Measurements from ENCODE around the gene PLA2G4E.

DNA sequence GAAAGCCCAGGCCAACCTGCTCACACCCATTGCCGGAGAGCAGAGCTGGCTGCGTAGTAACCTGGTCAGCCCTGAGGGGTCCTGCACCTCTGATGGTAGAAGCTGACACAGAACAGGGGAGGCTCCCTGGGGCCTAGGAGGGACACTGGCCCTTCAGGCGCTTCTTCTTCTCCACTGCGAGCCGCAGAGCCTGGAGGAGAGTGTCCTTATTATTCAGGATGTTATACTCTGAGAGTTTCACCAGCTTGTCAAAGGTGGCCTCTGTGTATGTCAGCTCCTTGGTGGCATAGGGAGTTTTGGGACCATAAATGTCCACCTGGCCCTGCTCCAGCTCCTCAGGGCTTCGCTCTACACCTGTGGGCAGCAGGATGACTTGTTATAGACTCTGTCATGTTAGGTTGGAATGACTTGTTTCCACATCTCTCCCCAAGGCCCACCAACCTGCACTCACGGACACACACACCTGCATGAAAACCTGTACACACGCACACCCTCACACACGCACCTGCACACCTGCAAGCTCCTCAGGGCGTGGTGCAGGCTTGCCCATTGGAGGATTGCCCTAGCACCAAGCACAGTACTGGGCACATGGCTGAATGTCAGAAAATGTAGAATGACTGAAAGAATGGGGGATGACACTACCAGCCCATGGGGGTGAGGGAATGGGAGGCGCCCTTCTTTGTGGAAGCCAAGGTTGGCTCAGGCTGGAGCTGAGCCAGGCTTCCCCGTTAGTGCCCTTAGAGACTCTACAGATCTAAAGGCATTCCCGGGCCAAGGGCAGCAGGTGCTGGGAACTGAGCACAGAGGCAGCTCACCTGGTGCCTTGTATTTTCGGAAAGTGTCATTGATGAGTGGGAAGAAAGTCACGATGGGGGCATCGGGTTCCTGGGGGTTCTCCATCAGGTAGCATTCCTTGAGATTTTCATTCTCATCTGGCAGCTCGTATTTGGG lies 36.9 kb downstream of the PLA2G4E start:
- TF ChIP-seq ZSCAN29 (CRISPR knock-in tag; conservative IDR thresholded peaks at IDR 0.05) (no peak), ZBTB4 (CRISPR knock-in tag; IDR thresholded peaks at IDR 0.05; ENCODE audit: borderline replicate concordance) (no peak), ZNF33B (CRISPR knock-in tag; IDR thresholded peaks at IDR 0.05) (no peak), SP4 (CRISPR knock-in tag; IDR thresholded peaks at IDR 0.05) (no peak), POLR2A (IDR thresholded peaks at IDR 0.05; ENCODE audit: insufficient read depth in 1 of 2, low read depth in 2 of 2, low read length in 2 of 2) (no peak), NFIC (IDR thresholded peaks at IDR 0.05; ENCODE audit: low read length) (no peak), ZFP36 (IDR thresholded peaks at IDR 0.05; ENCODE audit: borderline replicate concordance, low read depth, low read length, partially characterized antibody) (no peak)
- TF ChIP-seq, protein P1, sequence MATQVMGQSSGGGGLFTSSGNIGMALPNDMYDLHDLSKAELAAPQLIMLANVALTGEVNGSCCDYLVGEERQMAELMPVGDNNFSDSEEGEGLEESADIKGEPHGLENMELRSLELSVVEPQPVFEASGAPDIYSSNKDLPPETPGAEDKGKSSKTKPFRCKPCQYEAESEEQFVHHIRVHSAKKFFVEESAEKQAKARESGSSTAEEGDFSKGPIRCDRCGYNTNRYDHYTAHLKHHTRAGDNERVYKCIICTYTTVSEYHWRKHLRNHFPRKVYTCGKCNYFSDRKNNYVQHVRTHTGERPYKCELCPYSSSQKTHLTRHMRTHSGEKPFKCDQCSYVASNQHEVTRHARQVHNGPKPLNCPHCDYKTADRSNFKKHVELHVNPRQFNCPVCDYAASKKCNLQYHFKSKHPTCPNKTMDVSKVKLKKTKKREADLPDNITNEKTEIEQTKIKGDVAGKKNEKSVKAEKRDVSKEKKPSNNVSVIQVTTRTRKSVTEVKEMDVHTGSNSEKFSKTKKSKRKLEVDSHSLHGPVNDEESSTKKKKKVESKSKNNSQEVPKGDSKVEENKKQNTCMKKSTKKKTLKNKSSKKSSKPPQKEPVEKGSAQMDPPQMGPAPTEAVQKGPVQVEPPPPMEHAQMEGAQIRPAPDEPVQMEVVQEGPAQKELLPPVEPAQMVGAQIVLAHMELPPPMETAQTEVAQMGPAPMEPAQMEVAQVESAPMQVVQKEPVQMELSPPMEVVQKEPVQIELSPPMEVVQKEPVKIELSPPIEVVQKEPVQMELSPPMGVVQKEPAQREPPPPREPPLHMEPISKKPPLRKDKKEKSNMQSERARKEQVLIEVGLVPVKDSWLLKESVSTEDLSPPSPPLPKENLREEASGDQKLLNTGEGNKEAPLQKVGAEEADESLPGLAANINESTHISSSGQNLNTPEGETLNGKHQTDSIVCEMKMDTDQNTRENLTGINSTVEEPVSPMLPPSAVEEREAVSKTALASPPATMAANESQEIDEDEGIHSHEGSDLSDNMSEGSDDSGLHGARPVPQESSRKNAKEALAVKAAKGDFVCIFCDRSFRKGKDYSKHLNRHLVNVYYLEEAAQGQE (IDR thresholded peaks at IDR 0.05; ENCODE audit: borderline replicate concordance in 1 of 2, low read depth in 1 of 2, low read length in 2 of 2): no peak

Measured in HepG2 (cell line).